ENCODE measurements around the gene CDKL5.

CDKL5 gene

DNA sequence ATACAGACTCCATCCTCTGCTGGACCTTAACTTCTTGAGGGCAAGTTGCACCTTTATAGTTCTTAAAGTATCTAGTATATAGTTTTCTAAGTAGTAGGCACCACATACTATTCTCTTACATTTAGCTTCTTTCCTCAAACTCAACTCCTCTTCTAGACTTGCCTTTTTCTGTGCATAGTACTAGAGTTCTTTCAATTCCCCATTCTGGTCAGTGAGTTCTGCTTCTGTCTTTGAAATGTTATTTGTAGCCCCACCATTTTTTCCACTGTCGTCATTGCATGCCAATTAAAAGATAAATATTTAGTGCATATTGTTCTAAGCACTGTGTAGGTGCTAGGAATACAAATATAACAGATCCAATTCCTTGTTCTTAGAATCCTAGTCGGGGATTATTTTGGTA lies 31.6 kb downstream of the CDKL5 start:
- DNase-seq (ENCODE audit: low spot score): no peak

DNA sequence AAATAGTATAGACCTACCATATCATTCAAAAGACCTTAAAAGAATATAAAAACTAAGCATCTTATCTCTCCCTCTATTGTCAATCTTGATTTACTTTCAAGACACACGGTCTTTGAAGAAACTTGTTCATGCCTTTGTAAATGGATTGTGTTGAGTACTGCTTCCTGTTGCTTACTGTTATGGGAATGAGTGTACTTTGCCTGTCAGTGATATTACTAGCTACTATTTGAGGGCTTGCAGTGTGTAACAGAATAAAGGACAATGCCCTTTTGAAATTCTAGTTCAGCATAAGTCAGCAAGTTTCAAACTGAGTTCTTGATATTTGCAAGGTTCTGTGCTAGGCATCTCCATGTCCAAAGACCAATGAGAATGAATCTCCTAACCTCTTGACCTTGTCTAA lies 36.0 kb downstream of the CDKL5 start:
- no peak for DNase-seq (ENCODE audit: low spot score)

DNA sequence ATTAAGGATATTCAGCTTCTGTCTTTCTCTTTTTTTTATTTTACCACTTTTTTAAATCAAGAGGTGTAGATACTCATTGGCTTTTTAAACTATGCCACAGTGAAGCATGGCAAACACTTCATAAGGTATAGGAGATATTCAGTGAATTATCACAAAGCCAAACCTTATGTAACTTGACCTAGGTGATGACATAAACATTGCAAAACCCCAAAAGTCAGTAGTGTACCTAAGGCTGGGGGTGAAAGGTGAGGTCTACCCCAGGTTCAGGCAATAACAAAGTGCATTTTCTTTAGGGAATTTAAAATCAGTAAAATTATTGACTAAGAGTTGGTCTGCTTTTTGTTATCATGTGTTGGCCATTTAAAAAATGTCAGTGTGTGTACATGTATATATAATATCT lies 39.1 kb downstream of the CDKL5 start:
- no peak for DNase-seq (ENCODE audit: low spot score)

DNA sequence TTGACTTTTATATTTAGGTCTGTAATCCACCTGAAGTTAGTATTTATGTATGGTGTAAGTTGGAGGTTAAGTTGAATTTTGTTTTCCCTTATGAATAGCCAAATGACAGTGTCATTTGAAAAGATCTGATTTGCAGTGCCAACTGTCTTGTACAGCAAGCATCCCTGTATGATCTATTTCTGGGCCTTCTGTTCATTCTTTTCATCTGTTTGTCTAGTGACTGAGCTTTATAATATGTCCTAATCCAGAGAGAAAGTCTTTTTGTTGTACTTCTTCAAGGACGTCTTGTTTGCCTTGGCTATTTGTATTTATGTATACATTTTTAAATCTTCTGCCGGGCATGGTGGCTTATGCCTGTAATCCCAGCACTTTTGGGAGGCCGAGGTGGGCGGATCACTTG lies 39.6 kb downstream of the CDKL5 start:
- no peak for DNase-seq (ENCODE audit: low spot score)

DNA sequence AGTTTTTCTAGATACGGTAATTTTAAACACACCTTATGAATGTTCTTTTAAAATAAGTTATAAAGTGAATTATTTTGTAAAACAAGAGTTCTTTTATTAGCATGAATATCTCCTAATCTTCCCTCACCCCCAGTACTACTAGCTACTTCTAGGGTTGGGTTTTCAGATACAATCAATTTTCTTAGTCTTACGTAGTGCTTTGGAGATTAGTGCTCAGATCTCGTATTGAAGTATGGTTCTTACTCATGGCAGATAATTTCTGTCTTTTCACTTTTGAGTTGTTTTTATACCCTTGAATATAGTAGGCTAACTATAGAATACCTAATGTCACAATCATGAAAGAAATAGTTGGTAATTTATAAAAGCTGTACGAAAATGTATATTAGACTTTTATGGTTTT lies 43.2 kb downstream of the CDKL5 start:
- no peak for DNase-seq (ENCODE audit: low spot score)

DNA sequence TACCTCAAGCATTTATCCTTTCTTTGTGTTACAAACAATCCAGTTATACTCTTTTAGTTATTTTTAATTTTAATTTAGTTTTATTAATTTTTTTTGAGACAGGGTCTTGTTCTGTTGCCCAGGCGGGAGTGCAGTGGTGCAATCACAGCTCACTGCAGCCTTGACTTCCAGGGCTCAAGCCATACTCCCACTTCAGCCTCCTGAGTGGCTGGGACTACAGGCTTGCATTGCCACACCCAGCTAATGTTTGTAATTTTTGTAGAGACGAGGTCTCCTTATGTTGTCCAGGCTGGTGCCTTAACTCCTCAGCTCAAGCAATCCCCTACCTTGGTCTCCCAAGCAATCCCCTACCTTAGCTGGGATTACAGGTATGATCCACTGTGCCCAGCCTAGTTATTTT lies 45.9 kb downstream of the CDKL5 start:
- DNase-seq (ENCODE audit: low spot score): no peak

DNA sequence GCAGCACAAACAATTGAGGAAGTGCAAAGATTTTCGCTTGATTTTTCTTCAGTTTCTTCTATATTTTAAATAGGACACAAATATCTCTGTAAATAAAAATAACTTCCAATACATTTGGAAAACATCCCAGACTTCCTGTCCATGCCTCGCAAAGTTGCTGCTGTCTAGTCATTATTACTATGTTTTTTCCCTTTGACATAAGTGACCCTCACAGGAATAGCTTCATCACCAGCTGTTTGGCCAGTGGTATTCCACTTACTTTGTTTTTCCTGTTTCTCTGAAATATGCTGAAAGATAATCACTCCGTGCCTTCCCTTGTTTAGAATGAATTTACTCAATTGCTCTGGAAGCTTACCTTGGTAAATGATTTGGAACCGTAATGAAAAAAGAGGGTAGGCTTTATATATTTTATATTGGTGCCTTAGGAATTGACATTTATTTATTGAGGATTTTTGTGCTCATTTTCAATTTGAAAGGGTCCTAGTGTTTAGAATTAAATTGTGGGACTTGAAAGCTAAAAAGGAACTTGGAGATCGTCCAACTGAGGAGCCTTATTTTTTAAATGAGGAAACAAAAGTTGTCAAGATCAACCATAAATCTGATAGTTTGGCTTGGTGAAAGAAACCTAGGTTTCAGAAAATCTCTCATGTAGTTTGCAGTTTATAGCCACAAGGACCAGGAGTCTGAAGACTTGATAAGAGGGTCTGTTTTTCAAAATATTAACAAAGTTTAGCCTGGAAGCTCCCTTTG lies 65.6 kb downstream of the CDKL5 start:
- DNase-seq (ENCODE audit: low spot score): no peak

DNA sequence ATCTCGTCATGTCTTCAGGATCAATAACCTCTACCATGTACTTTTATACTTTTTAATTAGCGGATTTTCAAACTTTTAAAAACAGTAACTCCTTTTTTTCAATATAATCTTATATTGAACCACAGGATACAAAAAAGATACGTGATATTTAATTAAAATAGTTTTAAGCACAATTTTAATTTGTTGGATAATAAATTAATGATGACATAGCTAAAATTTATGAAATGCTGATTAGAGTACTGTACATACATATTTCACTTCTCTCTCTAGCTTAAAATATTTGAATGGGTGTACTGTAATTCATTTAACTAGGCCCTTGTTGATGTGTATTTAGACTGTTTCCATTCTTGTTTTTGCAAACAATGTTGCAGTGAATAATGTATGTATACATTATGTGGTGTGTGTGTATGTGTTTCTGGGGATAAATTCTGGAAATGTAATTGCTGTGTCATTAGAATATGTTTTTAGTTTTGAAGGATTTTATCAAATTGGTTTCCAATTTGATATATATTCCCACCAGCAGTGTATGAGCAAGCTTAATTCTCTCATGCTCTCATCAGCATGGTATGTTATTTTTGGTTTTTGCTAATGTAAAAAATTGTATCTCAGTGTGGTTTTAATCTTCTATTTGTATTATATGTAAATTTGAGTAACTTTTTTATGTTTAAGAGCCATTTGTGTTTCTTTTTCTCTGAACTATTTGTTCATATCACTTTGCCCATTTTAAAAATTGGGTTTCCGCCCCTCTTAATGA lies 66.4 kb downstream of the CDKL5 start:
- no peak for DNase-seq (ENCODE audit: low spot score)

DNA sequence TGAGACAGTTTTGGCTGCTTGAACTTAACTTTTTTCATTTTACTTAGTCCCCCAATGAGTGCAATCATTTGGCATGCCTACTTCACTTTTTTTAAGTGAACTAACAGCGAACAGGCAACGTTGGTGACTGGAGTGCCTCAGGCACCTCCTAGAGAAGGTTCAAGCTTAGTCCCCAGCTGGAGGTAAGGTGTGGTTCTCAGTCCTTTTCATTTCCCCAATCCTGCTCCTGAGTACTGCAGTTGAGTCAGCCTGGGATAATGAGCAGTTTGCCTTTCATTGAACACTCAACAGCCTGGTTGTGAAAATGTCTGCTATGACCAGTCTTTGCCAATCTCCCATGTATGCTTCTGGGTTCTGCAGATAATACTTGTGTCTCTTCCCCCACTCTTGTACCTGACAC lies 109.5 kb downstream of the CDKL5 start:
- DNase-seq (ENCODE audit: low spot score): no peak

DNA sequence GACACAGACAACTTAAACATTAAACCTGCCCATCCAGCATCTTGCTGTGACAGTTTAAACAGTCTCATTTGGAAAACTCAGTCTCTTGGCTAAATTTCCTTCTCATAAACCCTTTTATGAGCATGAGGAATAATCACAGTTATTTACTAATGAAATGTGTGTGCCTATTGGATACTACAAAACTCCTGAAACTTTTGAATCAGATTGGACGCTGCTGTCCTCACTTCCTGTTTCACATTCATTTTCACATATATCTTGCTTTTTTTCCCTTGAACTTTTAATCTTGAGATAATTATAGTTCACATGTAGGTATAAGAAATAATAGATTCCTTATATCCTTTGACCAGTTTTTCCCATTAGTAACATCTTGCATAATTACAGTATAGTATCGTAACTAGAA lies 111.7 kb downstream of the CDKL5 start:
- DNase-seq (ENCODE audit: low spot score): no peak

DNA sequence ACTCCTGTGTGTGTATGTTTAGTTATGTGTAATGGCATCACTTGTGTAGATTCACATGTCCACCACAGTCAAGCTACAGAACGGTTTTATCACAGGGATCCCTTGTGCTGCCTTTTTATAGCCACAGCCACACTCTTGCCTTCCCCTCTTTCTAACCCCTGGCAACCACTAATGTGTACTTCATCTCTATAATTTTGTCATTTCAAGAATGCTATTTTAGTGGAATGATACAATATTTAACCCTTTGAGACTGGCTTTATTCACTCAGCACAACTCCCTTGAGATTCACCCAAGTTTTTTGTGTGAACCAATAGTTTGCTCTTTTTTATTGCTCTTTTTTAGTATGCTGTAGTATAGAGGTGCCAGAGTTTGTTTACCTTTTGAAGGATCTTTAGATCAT lies 112.1 kb downstream of the CDKL5 start:
- no peak for DNase-seq (ENCODE audit: low spot score)

DNA sequence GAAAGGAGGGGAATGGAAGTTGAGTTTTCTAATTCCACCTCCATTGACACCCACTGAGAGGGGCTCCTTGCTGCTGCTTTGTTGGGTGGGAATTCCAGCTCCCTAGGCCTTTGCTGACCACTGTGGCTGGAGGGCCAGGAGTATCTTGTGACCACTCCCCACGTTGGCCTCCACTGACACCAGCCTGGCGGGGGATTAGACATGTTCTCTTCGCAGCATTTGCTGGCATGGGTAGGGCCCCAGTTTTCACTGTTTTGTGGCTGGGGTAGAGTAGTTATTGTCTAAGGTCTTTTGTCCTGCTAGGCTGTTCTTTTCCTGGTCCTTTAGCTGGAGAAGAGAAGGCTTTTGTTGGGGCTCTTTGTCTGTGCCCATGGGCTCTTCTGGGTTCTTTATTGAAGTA lies 116.7 kb downstream of the CDKL5 start:
- no peak for DNase-seq (ENCODE audit: low spot score)

DNA sequence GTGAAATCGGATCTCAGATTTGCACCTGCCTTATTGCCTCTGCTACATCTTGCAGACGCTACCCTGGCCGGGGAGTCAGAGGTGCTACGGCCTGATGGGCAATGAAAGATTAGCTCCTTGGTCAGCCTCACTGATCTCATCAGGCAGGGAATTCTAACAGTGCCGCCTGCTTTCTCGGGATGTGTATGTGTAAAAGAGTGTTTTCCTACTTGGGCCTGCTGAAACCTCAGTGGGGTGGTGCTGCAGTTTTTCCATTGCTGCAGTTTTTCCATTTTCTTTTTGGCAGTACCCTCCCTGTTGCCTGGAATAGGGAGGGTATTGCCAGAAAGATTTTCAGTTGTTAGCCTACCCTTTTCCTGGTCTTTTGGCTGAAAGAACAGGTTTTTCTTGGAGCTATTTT lies 117.5 kb downstream of the CDKL5 start:
- no peak for DNase-seq (ENCODE audit: low spot score)

DNA sequence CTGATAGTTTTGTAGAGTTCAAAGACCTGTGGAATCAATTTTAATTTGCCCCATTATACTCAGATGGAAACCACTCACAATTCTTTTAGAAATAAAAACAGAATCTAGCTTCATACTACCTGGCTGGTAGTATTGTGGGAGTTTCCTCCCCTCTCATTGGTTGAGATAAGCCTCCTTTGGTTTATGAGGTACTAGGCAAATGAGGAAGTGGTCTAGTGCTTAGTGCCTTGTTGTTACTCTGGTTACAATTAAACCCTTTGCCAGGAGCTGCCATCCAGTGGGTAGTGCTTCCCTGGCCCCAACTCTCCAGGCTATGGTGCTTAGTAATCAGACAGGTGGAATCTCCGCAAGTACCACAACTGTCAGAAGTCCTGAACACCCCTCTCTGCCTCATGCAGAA lies 118.3 kb downstream of the CDKL5 start:
- DNase-seq (ENCODE audit: low spot score): no peak

DNA sequence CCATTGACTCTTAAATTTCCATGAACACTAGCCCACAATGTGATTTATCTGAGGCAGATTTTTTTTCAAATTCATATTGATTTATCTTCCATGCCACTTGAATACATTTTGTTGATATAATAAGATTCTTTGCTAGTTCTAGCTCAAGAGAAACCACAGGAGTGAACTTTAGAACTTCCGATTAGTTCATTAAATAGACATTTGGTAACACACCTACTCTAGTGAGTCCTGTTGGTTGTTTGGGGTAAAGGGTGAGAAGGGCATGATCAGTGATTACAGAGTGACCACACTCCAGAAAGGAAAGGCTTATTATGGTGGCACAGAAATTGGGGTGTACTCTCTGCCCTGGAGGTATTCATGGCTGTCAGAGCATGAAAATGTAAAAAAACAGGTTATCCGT lies 120.4 kb downstream of the CDKL5 start:
- no peak for DNase-seq (ENCODE audit: low spot score)

DNA sequence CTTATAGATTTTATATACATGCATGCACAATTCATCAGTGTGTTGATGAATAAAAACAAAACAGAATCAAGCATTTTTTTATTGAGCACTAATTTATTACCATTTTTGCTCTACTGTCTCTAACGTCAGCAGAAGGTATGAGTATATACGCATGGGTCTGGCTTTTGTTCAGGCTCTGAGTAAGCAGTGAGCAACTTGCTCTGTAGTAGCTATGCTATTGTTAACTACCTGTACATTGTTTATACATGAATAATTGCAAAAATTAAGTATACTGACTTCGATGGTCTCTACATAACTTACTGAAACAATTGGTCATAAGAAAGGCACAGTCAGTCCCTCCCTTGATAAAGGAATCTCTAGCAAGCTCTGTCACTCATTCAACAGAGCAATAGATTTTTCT lies 123.6 kb downstream of the CDKL5 start:
- DNase-seq (ENCODE audit: low spot score): no peak

DNA sequence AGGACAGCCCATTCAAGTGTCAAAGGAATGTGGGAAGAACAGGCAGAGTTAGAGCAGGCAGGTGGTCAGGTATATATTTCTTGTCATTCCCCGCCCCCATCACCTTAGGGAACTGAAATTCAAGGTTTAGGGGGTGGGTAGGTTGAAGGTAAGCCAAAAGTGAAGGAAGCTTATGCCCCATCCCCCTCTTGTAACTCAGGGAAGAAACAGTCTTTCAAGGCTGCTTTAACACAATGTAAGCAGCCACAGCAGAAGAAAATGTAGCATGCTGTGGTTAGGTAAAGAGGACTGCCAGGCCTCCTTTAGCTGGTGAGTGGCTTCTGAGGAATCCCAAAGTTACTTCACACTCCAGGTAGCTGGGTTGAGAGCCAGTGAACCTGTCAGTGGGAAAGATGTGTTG lies 124.2 kb downstream of the CDKL5 start:
- no peak for DNase-seq (ENCODE audit: low spot score)

DNA sequence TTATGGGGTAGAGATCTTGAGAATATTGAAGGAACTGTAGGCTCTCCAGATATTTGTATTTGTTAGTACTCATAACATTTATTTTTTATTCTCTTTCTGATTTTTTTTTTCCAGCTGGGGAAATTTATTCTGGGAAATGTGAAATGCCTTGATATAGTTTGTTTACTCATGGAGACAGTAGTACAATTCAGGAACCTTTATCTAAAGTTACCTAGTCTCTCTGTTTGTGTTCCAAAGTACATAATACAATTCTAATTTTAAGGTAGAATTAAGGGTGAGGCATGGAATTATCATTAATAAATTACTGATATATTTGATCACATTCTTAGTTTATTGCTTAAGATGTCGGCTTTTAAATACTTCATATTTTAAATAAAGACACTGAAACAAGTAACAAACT lies 132.5 kb downstream of the CDKL5 start:
- DNase-seq (ENCODE audit: low spot score): no peak

DNA sequence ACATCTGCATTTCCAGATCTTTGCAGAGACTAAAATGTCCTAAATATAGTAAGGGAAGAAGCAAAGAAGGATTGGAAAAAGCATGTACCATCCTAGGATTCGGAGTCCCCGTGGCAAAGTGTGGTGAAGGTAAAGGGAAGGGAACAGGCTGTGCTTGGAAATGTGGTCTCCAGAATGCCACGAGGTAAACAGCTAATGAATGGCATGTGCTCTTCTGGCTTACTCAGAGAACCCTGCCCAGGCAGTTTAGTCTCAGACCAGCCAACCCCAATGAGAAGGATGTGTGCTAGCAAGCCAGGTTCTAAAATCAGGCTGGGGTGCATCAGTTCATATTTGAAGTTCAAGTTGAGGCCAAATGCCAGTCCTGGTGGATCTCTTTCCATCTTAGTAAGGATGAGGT lies 133.4 kb downstream of the CDKL5 start:
- no peak for DNase-seq (ENCODE audit: low spot score)

DNA sequence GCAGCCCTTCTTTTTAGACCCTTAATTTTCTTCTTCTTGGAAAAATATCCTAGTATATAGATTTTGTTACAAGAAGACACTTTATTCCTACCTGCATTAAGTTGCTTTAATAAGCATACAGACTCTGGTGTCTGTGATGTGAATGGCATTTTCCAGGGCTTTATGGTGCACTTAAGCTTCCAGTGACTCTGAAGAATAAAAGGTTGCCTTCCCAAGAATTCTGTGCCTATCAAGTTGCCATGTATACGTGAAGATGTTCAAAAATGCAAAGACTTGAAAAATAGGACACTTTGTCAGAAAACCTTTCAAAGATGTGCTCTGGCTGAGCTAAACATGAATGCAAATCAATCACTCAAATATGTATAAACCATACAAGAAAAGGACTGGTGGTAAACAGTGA lies 135.6 kb downstream of the CDKL5 start:
- no peak for DNase-seq (ENCODE audit: low spot score)

DNA sequence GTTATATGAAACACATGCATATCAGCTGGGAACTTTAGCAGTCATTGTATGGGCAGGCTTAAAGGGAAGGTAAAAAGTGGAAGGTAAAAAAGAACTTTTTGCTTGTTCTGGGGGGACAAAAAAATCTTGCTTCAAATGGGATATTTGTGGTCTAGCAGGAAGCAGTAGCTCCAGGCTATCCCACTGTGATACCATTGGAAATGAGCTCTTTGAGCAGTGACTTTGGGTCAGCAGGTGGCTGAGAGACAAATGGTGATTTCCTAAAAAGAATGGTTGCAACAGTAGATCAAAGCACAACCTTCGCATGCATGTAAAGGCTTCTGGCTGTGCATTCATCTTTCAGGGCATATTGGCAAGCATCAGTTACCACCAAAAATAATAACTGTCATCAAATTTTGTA lies 140.3 kb downstream of the CDKL5 start:
- DNase-seq (ENCODE audit: low spot score): no peak

DNA sequence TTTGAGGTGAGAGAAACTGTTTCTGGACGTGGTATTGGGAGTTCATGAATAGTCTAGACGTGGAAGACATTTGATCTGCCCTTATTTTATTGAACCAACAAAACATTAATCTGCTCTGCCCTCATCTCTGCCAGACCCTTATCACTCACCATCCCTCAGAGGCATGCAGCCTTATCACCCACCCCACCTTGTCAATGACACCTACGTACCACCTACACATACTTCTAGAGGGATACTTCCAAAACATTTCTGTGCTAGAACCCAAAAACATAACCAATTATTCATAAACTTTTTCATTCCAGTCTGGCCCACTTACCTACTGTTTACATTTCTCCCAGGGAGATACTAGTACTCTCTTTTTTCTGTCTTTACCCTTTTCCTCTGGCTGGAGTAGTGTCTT lies 141.3 kb downstream of the CDKL5 start:
- no peak for DNase-seq (ENCODE audit: low spot score)

DNA sequence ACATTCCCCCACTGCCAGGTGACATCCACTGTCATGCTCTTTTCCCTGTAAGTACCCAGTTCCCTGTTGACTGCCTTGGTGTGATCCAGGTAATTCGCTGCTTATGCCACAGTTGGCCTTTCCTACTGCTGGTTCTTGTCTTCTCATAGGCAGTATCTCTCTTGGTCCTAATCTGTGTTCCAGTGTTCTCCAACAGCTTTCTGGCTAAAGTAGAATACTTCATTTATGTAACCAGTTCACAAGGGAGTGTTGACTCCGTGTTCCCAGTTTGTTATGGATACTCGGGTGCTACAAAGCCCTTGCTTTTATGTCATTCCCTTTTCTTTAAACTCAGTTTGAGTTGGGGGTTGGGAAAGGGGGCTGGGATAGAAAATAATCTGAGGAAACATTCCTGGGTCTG lies 148.1 kb downstream of the CDKL5 start:
- no peak for DNase-seq (ENCODE audit: low spot score)

DNA sequence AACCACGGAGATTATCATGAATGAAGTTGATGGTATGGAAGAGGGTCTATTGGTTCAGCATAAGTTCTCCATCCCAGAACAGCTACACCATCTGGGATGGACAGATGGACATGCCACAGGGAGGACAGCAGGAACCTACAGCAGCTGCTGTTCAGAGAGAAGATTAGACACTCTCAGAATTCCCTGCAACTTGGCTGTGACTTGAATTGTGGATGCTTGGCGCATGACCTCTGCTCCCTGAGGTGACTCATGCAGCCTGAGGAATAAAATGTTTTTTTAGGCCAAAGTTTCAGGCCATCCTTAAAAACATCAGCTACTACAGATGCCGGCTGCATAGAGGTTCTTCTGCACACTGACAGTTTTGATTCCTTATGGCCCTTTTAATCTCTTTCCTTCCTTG lies 149.2 kb downstream of the CDKL5 start:
- DNase-seq (ENCODE audit: low spot score): no peak

Data from LoVo (cell line).